Activated naive CD4-positive, alpha-beta T cell treated with anti-CD3 and anti-CD28 coated beads, Interleukin-2, amount 50 U/mL, for 16 hours (primary cell): ENCODE data around the gene IGF2.

Experiments used
- DNase-seq: peaks from one replicate; pipeline ENCODE4 v3.0.0-alpha.2; 2020

The IGF2 gene

GRCh38 chr11:2090172-2091111, 48.7 kb downstream of the IGF2 start:
- no peak for DNase-seq

GRCh38 chr11:2089536-2090165, 49.5 kb downstream of the IGF2 start:
- no peak for DNase-seq

- DNase-seq = no peak
Measured at GRCh38 chr11:2088746-2089535, 50.2 kb downstream of the IGF2 start.

- DNase-seq = no peak
Measured at GRCh38 chr11:2088284-2088683, 50.9 kb downstream of the IGF2 start.

- no peak for DNase-seq
Measured at GRCh38 chr11:2086239-2087040, 52.7 kb downstream of the IGF2 start.

- no peak for DNase-seq
Measured at GRCh38 chr11:2085251-2086066, 53.7 kb downstream of the IGF2 start.

GRCh38 chr11:2084721-2085120, 54.5 kb downstream of the IGF2 start:
- peak; percentile 5 for DNase-seq
